Measurements from ENCODE around the gene FSTL5.
A peak's percentile ranks its signal among the peaks of the same experiment; 100 is the strongest.

The FSTL5 gene

DNA sequence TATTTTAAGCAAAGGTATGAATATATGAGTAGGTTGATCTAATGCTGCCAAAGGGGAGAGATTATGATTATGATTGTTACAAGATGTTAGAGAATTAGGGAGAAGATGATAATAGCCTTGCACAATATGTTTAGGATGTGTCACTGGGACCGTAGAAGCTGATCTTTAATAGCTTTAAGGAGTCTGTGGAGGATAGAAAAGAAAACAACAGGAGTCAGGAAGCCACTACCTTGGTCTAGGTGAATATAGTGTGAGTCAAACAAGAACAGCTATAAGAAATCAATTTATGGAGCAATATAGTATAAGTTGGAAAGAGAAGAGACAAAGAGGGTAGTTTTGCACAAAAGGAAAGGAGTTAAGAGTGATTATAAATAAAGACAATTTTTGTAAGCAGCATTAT, 232.7 kb downstream of the FSTL5 start:
- DNase-seq: no peak

DNA sequence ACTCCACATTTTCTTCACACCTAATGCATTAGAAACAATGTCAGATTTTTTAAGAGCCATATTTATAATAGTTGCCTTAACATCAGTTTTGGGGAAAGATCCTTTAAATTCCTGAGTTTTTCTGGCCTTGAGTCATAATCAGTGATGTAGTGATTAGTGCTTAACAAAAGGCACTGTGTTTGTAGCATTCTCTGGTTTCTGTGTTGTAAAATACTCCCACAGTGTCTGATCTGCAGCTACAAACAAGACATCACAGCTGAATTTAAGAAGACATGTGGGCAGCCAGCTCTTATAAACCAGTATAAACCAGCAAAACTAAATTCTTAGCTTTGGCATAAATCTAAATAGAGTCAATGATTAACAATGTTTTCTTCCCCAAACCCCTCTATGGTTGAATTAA, 233.8 kb downstream of the FSTL5 start:
- no peak for DNase-seq

DNA sequence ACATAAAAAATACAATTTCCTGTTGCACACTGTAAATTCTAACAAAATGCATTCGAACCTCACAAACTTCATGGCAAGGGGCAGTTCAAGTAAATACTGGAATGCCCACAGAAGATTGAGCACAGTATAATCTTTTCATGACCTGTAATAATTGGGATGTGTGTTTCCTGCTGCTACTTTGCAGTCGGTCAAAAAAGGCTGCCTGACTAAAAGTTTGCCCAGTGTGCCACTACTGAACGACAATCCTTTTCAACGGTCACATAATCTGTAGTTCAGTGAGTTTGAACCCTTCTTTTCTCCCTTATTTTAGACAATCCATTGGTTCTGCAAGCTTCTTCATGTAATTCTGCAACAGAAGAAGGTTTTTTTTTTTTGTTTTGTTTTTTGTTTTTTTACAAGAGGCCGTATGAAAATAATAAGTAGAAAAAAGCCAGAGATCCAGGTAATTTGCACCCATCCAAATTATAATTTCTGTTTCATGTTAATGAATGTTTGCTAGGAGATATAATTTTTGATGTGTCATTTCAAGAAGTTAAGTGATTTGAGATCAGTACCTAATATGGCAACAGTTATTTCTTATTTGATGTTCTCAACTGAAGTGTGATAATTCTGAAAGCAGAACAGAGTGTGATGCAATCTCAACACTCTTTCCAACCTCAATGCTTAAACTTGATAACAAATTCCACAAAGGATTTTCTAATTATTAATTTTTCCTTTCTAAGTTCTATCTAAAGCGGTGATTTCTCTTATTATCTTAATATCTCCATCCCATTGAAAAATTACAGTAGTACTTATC, 237.6 kb downstream of the FSTL5 start:
- no peak for DNase-seq

DNA sequence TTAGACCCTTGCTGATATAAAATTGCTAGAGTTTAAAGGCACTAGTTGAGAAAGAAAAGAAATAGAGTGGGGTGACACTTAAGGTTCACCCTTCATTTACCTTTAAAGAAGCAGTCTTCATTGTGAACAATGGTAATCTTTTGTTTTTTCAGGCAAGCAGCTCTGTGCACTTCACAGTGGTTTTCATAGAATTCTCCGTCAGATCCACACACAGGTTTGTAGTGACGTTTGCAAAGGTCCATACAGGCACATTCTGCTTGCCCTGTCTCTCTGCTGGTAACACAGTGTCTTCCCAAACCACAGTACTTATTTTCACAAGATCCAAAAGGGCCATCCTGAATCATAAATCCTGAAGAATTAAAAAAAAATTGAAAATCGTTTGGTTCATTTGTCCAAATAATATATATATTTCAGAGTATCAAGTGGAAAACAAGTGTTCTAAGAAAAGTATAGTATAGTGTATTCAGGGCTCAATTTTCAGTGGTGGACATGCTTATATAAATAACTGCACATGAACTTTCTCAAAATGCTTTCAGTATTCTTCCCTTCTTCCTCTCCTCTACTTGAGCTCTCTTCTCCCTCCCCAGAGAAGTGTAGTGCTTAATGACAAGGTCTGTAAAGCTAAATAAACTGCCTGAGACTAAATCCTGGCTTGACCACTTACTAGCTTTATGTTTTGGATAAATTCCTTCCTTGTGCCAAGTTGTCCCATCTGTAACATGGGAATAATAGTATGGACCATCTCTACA, 243.3 kb downstream of the FSTL5 start:
- no peak for DNase-seq

DNA sequence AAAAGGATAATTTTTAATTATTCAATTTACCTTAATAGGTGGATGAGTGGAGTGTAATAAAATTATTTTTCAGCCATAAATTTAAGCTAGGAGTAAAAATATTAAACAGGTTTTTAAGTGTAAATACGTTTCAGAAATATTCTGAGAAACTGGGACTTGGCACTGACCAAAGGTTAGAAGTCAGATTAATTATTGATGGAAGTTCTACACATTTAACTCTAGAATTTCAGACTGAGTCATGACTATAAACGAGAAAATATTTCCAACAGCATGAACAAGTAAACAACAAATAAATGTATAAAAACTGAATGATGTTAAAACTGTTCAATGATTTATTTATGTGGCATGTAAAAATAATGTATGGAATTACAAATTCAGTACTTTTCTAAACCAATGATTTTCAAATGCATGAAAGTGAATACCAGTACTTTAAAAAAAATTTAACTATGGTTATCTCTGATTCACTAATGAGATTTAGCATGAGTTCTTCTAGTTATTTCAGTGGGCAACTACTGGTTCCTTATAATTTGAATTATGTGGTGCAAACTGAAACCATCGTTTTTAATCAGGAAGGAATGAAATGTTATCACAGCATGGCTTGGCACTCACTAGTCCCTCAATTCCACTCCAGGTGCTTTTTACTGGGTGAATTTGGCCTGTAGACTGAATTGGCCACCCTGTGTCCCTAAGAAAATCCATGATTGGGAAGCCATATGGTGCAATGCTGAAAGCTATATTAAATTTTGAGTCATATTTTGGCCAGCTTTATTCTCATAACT, 244.2 kb downstream of the FSTL5 start:
- no peak for DNase-seq

DNA sequence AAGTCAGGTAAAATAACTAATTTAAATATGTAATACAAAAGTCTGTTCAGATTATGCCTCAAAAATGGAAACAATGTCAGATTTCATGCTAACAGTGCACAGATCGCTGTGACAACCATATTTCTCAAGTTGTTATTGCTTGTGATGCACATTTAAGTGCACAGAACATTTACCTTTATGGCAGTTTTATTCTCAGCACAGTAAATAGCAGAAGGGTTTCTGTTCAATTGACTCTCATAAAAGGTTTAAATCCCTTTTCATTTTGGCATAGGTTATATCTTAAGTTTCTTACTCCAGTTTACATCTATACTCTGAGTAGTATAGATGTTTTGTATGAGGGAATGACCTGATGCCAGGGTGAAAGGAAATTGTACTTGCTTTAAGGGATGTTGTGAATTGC, 247.8 kb downstream of the FSTL5 start:
- DNase-seq: no peak

DNA sequence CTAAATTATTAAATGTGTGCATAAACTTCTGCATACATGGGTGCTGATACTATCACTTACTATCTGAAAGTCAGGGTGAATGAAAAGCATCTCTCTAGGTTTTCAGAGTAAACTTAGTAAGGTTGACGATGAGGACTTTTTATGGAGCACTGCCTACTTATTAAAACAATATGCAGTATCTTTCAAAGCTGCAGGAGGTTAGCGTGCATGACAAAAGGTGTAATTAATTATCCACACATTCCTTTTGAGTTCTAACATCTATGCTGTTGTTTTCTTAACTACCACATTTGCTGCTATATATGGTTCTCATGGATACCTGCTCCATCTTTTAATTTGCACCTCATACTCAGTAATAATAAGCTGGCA, 256.2 kb downstream of the FSTL5 start:
- DNase-seq: no peak

DNA sequence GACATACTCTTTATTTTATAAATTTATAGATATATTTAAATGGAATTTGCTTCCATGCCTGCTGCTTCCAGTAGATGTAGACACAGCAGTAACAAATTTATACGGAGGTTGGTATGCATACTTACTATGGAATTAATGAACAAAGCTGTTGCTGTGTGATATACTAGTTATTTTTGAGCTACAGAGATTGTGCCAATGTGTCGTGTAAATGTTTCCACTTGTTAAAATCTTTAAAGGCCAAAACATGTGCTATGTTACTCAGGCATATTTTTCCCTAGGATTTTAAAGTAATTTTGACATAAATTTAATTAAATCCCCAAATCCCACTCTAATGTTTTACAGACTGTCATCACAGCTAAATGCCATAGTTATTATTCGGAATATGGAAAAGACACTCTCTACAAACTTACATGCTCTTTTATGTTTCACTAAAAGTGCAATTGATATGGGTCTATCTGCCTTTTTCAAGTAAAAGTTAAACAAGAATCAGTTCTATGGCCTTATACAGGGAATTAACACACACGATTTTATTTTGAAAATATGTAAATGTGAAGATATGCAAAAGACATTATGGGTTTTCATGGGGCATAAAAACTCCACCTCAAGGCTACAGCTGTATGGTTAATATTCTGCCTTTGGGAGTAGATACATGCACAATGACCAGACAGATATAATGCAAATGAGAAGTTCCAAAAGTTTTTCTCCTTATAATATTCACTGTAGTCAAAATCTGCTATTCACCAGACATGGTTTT, 256.8 kb downstream of the FSTL5 start:
- no peak for DNase-seq

DNA sequence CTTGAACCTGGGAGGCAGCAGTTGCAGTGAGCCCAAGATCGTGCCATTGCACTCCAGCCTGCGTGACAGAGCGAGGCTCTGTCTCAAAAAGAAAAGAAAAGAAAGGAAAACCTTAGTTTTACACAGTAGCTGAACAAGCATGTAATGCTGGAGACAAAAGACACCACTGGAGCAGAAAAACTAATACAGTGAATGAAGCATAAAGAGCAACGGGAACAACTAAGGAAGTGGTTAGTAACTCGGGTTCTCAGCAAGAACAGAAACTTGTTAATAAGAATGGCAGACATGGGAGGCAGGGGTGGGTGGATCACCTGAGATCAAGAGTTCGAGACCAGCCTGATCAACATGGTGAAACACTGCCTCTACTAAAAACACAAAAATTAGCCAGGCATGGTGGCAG, 263.7 kb downstream of the FSTL5 start:
- DNase-seq: no peak

DNA sequence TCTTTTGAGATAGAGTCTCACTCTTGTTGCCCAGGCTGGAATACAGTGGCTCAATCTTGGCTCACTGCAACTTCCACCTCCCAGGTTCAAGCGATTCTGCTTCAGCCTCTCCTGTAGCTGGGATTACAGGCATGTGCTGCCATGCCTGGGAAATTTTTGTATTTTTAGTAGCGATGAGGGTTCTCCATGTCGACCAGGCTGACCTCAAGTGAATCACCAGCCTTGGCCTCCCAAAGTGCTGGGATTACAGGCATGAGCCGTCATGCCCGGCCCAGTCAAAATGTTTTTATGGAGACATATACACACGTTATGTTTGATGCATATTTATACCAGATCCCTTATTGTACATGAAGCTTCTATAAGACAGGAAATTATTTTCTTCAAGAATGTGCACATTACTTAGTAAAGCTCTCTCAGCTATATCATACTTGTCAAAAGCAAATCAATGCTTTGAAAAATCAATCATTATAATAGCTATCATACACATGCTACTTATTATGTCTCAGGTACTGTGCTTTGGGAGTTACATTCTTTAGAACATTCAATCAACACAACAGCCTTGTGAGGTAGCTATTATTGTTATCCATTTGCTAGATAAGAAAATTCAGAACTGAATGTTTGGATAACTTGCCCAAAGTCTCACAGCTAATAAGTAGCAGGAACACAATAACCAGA, 269.2 kb downstream of the FSTL5 start:
- no peak for DNase-seq

DNA sequence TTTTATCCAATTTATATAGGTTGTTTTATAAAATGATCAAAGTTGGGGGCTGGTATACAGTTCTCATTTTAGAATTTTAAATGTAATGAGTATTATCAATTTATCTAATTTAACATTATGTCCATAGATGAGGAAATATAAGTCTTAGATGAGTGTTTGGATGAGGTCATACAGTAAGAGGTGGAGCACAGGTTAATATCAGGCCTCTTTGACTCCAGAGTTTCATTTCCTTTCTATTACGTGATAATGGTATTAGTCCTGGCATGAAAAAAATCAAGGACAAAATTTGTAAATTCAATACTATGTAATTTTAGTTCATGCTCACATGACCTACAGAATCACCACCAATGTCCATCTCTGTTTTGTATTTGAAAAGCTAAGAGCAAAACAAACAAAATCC, 269.8 kb downstream of the FSTL5 start:
- DNase-seq: no peak

DNA sequence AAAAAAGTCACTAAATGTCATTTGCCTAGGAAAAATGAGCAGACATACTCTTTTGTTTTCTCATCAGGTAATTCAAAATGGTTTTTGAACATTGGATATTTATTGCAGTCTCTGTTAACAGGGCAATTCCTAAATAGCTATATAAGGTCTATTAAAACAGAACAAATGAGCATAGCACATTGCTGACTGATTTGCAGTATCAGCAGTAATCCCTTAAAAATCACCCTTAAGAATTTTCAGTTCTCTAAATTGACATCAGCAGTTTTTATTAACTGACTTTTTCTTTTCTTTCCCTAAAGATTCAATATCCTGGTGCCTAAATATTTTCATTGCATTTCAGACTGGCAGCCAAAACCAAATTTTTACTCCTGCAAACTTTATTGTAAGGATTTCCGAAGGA, 270.2 kb downstream of the FSTL5 start:
- DNase-seq: peak; percentile 42

DNA sequence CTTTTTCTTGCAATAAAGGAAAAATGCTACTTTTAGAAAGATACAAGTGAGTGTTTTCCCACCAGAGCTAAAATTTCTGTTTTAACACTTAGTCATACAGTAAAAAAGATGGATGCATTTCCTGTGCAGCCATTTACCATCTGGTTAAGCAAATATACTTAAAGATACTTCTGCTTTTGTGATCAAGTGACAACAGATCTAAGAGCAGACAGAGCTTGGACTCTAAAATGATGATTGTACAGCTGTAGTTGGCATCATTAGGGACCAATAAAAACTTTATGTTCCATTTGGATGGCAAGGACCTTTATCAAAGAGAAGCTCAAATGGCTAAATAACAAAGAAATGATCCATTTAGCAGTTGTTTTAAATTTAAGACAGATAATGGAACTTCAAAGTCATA, 270.8 kb downstream of the FSTL5 start:
- DNase-seq: no peak

DNA sequence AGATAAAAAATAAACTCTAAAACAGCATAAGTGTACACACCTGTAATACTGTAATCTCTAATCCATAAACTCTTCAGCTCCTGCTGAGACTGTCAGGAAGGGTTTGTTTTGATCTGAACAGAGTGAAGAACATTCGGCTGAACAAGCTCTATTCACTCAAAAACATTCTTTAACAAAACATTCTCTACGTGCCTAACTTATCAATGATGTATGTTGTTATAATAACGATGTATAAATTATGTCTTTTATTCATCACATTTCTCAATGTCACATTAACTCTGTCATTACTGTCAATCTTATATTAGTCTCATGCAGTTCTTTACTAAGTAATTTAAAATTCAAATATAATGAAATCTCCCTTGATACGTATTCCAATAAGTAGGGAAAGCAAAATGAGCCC, 280.6 kb downstream of the FSTL5 start:
- no peak for DNase-seq

DNA sequence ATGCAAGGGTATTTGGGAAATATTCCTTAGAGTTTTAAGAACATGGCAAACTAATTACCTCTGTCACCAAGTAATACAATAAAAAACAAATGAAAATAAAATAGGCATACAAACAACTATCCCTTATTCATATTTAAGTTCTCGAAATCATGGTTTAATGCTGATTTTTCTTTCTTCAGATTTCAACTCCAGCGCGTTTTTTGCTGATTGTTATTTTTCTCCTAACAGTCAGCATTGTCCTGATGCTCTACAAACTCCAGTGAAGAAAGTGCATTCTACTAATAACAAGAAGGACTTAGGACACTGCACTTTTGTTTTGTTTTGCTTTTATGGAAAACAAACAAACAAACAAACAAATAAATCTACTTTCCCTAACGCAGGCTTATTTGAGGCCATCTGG, 282.4 kb downstream of the FSTL5 start:
- no peak for DNase-seq

DNA sequence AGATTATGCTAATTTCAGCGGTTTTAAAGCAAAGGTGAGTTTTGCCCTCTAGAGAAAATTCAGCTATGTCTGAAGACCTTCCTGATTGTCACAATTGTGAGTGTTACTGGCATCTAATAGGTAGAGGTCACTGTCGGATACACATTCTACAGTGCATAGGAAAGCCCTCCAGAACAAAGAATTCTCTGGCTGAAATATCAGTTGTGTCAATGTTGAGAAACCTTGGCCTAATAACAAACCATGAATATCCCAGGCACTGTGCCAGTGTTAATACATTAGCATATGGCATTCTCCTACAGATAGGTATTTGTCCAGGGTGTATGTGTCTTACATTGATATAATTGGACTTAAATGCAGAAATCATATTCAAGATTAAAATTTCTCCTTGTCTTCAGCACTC, 294.3 kb downstream of the FSTL5 start:
- DNase-seq: no peak

DNA sequence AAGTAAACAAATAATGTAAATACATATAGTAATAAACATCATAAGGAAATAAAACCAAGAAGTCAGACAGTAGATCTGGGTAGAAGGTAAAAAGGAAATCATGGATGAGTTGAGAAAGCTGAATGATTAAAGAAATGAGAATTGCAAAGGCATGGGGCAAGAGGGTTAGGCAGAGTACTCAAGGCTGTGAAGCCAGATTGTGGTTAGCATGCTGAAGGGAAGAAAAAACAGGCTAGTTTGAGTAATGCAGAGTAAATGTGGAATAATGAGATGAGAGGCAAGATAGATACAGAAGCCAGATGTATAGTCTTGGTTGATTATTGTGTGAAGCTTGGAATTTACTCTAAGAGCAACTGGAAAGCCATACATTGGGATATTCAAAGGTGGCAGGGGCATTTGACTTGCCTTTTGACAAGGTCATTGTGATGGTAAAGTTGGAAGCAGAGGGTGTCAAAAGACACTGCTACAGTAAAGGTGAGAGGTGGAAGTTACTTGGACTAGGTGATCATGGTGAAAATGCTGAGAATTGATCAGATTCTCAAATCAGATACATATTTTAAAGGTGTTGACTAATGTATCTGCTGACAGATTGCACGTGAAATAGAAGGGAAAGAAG, 307.0 kb downstream of the FSTL5 start:
- no peak for DNase-seq

DNA sequence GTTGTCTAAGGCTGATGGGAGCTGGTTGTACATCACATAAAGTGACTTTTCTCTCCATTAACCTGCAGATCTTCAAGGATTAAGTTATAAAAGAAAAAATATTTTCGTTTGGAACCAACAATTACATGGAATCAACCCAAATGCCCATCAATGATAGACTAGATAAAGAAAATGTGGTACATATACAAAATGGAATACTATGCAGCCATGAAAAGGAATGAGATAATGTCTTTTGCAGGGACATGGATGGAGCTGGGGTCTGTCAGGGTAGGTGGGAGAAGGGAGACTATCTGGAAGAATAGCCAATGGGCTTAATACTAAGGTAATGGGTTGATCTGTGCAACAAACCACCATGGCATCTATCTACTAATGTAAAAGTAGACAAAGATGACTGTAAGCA, 313.2 kb downstream of the FSTL5 start:
- no peak for DNase-seq

DNA sequence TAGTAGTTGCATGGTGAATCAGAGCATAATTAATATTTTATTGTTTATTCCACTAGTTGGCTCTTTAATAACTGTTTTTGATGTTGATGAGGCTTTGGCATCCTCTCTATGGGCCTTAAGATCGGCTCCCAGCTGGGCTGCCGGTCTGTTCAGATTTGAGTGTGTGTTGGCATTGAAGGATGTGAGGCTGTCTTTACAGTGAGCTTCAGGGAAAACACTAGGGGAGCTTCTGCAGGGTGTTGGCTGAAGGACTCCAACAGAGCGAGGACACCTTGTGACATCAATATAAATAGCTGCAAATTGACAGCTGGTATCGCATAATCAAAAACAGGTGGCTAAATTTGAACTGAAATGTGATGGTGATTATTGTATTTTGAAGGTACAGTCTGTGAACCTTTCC, 322.0 kb downstream of the FSTL5 start:
- no peak for DNase-seq

DNA sequence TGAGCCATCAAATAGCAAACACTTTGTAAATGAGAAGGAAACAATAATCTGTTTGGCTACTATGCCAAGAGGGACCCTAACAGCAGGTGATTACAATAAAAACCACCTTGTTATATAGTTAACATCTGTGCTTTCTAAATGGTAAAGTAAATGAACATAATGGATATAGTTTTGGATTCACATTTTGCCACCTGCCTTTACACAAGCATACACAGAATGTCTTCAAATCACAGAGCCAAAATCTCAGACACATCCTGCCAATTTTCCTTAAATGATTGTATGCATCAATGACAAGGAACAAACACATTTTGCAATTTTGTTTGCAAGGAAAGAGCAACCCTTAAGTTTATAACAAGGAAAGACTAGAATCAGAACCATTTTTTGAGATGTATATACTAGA, 334.2 kb downstream of the FSTL5 start:
- no peak for DNase-seq

DNA sequence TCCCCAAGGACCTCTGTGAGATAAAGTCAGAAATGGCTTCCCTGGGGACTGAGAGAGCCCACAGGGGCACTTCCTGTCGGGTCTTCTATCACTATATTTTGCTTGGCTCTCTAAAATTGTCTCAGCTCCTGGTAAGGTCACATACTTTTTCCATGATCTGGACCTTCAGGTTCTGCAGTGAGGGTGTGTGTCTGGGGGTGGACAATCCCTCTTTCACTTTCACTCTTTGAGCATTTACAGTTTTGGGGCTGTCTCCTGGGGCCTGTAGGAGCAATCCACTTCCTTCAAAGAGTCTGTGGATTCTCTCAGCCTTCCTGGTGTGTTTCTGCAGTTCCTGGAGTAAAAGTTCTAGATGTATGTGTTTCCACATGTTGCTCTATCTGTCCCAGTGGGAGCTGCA, 335.7 kb downstream of the FSTL5 start:
- DNase-seq: no peak

DNA sequence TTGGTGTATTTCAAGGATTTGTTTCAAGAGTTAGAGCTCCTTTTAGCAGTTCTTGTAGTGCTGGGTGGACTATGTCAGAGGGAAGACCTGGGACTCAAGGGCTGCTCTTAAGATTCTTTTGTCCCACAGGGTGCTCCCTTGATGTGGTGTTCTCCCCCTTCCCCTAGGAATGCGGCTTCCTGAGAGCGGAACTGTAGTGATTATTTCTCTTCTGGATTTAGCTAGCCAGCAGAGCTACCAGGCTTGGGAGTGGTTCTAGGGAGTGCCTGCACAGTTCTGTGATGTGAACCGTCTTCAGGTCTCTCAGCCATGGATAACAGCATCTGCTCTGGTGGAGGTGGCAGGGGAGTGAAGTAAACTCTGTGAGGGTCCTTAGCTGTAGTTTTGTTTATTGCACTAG, 336.8 kb downstream of the FSTL5 start:
- no peak for DNase-seq

Data from RPMI8226 (cell line).